ENCODE results near the gene ANKRD36B.
"Not testable (repeated sequence)": the region's sequence is repeated elsewhere in the genome, so short reads cannot be mapped to it uniquely, and the experiment has no call there.

The ANKRD36B gene

DNA sequence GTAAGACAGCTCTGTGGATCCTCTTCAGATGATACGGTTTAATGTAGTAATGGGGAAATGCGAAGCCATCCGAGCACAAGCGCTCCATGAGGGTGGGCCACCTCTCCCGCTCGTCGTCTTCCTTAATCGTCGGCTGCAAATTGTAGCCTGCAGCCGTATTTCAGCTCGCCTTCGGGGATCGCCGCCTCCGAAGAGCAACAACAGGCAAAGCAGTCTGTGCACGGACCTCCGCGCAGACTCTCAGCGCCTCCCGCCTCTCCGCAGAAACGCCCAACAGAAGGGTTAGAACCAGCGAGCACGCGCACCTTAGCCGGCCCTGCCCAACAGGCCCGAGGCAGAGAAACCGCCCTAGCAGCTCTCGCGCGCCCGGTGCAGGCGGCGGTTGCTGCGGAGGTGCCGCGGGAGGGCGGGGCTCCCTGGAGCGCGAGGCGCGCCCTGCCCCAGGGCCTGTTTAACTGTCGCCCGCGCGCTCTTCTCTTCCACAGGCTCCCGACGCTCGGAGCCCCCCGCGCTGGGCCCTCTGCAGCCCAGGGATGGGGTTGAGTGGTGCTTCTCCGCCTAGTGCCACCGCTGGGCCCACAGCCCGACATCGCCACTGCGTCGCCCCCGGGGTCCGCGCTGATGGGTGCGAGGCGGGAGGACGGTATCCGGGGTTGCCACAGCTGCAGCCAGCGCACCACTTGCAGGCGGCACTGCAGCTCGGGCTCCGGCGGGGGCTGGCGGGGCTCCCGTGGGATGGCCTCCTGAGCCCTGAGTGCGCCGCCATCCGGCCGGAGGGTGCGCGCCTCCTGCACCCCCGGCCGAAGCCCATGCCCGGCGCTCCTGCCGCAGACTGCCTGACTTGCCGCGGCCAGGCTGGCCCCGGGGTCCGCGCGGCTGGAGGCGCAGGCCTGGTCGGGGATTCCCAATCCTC is at the start of gene ANKRD36B:
Gene ANKRD36B, minus strand, starts transcription at position 280 of the 913 bp plus-strand sequence. Its CDS starts 192 bp downstream, at position 88.
- DNase-seq (ENCODE audit: low read depth, low spot score): peak; percentile 35

- not testable (repeated sequence) for DNase-seq (ENCODE audit: low read depth, low spot score)
Observed at GRCh38 chr2:97626049-97626430, 36.4 kb upstream of the ANKRD36B start.

GRCh38 chr2:97625354-97626048 is 35.8 kb upstream of the ANKRD36B start:
- not testable (repeated sequence) for DNase-seq (ENCODE audit: low read depth, low spot score)

- DNase-seq (ENCODE audit: low read depth, low spot score): not testable (repeated sequence)
Observed at GRCh38 chr2:97622976-97623375, 33.3 kb upstream of the ANKRD36B start.

- DNase-seq (ENCODE audit: low read depth, low spot score): not testable (repeated sequence)
Observed at GRCh38 chr2:97620492-97620891, 30.8 kb upstream of the ANKRD36B start.

DNA sequence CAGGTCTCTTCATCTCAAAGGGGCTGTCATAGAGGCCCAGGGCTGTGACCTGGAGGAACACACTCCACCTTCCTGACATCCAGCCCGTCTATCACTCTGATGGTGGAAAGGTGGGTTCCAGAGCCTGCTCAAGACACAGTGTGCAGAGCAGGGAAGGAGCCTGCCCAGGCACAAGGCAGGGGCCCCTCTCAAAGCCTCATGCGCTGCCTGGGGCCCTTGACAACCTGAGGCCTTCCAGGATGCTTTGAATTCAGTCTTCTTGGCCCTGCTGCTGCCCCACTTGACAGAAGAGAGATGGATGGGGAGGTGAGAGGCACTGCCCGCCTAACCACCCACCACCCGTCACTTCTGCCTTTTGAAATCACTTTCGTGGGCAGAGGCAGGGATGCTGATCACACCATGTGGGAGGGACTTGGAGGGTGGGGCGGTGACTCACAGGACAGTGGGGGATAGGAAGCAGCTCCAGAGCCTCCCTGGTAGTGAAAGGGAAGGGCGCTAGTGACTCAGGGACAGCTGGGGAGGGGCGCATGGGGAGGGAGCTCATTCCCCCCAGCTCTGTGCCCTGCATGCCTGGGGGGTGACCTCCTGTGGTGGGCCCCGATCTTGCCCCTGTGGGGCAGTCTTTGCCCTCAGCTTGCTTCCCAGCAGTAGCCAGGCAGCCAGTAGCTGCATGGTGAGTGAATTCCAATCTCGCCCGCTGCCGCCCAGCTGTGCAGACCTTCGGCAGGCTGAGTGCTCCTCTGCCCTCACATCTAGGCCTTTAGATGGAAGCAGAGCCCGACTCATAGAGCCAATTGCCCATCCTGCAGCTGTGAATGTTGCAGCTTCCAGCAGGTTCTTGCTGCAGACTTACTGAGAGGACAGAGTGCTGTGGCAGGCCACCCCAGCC is 29.5 kb upstream of the ANKRD36B start:
- DNase-seq (ENCODE audit: low read depth, low spot score): not testable (repeated sequence)

GRCh38 chr2:97617911-97618310 is 28.2 kb upstream of the ANKRD36B start:
- no peak for DNase-seq (ENCODE audit: low read depth, low spot score)

DNA sequence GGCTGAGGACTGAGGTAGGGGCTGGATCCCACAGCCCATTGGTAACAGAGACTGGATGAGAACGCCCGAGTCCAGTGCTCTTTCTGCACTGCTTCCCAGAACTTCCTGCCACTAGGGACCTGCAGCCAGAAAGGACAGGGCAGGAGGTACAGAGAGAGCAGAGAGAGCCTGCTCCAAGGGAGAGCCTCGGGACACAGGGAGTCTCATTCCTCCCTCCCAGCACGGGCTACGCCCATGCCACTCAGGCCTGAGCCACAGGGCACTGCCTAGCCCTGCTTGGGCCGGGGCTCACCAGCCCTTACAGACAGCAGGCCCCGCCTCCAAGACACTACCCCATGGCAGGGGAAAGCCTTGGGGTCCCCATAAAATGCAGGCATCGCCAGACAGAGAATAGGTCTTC is 26.1 kb upstream of the ANKRD36B start:
- DNase-seq (ENCODE audit: low read depth, low spot score): not testable (repeated sequence)

- DNase-seq (ENCODE audit: low read depth, low spot score): not testable (repeated sequence)
Observed at GRCh38 chr2:97611895-97612294, 22.2 kb upstream of the ANKRD36B start.

GRCh38 chr2:97608745-97609144 is 19.1 kb upstream of the ANKRD36B start:
- not testable (repeated sequence) for DNase-seq (ENCODE audit: low read depth, low spot score)

- DNase-seq (ENCODE audit: low read depth, low spot score): not testable (repeated sequence)
Observed at GRCh38 chr2:97605524-97606339, 16.1 kb upstream of the ANKRD36B start.

GRCh38 chr2:97605109-97605508 is 15.4 kb upstream of the ANKRD36B start:
- not testable (repeated sequence) for DNase-seq (ENCODE audit: low read depth, low spot score)

DNA sequence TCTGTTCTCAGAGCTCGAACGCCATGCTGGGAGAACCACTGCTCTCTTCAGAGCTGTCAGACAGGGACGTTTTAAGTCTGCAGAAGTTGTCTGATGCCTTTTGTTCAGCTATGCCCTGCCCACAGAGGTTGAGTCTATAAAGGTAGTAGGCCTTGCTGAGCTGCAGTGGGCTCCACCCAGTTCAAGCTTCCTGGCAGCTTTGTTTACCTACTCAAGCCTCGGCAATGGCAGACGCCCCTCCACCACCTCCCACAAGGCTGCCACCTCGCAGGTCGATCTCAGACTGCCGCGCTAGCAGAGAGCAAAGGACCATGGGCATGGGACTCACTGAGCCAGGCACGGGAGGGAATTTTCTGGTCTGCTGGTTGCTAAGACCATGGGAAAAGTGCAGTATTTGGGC is 11.9 kb upstream of the ANKRD36B start:
- not testable (repeated sequence) for DNase-seq (ENCODE audit: low read depth, low spot score)

DNA sequence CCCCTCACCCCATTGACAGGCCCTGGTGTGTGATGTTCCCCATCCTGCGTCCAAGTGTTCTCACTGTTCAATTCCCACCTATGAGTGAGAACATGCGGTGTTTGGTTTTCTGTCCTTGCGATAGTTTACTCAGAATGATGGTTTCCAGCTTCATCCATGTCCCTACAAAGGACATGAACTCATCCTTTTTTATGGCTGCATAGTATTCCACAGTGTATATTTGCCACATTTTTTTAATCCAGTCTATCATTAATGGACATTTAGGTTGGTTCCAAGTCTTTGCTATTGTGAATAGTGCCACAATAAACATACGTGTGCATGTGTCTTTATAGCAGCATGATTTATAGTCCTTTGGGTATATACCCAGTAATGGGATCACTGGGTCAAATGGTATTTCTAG is 6.5 kb upstream of the ANKRD36B start:
- not testable (repeated sequence) for DNase-seq (ENCODE audit: low read depth, low spot score)

DNA sequence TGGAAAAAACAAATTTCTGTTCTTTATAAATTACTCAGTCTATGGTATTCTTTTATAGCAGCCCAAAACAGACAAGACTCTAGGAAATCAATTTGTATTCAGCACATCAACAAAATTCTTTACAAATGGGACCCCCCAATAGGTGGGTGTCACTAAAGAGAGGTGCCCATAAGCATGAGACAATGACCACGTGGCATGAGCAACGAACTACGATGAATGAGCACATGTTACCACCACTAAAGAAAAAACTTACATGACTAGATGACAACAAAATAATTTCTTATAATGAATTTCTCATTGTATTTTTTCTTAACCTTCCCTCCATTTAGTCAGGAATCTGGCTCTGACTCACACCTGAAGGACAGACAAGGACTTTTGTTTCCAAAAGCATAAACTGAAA is 3.8 kb upstream of the ANKRD36B start:
- DNase-seq (ENCODE audit: low read depth, low spot score): not testable (repeated sequence)

- DNase-seq (ENCODE audit: low read depth, low spot score): peak; percentile 49
Observed at GRCh38 chr2:97590515-97591394, 1.1 kb upstream of the ANKRD36B start.

DNA sequence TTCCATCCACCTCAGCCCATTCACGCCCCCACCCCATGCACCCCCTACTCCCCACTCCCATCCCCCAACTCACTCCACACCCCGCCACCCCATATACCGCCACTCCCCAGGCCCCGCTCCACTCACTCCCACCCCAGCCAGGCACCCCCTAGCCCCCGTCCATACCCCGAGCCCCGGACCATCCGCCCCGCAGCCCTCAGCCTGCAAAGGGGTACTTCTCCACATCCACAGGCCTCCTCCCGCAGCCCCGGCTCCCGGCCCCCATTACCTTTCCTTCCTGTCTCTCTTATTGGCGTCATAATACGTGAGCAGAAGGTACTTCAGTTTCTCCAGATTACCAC is 450 bp downstream of the ANKRD36B start:
- DNase-seq (ENCODE audit: low read depth, low spot score): not testable (repeated sequence)

- DNase-seq (ENCODE audit: low read depth, low spot score): not testable (repeated sequence)
Observed at GRCh38 chr2:97565674-97566073, 24.0 kb downstream of the ANKRD36B start.

- DNase-seq (ENCODE audit: low read depth, low spot score): not testable (repeated sequence)
Observed at GRCh38 chr2:97552406-97552805, 37.3 kb downstream of the ANKRD36B start.

- not testable (repeated sequence) for DNase-seq (ENCODE audit: low read depth, low spot score)
Observed at GRCh38 chr2:97550498-97550897, 39.2 kb downstream of the ANKRD36B start.
